C4-2B (cell line): ENCODE measurements around the gene STX1A.

ENCODE experiments used
- ZFX ChIP-seq: fragments of 450-650 bp; IDR thresholded peaks from 2 replicates; pipeline ENCODE4 v1.6.1; 2017
- TF ChIP-seq, protein P1 (sequence below): fragments of 450-650 bp; conservative IDR thresholded peaks from 2 replicates; pipeline ENCODE4 v1.5.1; 2017; ENCODE audit warnings: mild to moderate bottlenecking

GRCh38 chr7:73704640-73705550 is 14.6 kb downstream of the STX1A start:
- TF ChIP-seq, protein P1, sequence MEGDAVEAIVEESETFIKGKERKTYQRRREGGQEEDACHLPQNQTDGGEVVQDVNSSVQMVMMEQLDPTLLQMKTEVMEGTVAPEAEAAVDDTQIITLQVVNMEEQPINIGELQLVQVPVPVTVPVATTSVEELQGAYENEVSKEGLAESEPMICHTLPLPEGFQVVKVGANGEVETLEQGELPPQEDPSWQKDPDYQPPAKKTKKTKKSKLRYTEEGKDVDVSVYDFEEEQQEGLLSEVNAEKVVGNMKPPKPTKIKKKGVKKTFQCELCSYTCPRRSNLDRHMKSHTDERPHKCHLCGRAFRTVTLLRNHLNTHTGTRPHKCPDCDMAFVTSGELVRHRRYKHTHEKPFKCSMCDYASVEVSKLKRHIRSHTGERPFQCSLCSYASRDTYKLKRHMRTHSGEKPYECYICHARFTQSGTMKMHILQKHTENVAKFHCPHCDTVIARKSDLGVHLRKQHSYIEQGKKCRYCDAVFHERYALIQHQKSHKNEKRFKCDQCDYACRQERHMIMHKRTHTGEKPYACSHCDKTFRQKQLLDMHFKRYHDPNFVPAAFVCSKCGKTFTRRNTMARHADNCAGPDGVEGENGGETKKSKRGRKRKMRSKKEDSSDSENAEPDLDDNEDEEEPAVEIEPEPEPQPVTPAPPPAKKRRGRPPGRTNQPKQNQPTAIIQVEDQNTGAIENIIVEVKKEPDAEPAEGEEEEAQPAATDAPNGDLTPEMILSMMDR, result no peak
- no peak for TF ChIP-seq ZFX
